HG03520 (cell line): Measurements from ENCODE around the gene JAGN1.
A peak's percentile ranks its signal among the peaks of the same experiment; 100 is the strongest.
"Not testable (repeated sequence)": the region's sequence is repeated elsewhere in the genome, so short reads cannot be mapped to it uniquely, and the experiment has no call there.

Source experiments
- ATAC-seq: cut with Tn5 transposase; IDR thresholded peaks from one replicate; pipeline ENCODE4 v1.9.1; 2021; ENCODE audit warnings: mild to moderate bottlenecking, moderate library complexity; ENCODE audit not compliant: unreplicated experiment

The JAGN1 gene

DNA sequence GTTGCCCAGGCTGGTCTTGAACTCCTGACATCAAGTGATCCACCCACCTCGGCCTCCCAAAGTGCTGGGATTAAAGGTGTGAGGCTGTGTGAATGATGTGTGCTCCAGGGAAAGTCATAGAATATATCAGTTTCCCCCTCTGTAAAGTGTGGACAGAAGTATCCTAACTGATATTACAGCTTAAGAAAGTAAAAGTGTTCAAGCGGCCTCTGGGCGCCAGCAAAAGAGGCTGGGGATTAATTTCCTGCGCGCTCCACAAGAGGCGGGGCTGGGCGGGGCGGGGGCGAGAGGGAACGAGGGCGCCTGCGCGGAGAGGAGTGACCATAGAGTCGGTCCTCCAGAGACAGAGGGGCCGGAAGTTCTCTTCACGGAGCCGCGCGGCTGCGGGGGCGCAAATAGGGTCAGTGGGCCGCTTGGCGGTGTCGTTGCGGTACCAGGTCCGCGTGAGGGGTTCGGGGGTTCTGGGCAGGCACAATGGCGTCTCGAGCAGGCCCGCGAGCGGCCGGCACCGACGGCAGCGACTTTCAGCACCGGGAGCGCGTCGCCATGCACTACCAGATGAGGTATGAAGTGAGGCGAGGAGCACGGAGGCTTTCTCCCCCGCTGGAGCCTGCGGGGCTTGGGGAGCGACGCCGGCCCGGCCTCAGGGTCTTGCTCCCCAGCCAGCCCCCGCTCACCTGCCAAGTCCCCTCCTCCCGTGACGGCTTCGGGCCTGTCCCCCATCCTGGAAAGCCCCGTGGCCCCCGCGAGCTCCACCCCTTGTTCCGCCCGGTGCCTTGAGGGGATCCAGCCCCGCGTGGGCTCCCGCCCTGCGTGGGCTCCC, at the start of gene JAGN1:
Gene JAGN1, plus strand, starts transcription at position 362 of the 823 bp plus-strand sequence. Its CDS starts 113 bp downstream, at position 475.
- peak; percentile 75 for ATAC-seq

DNA sequence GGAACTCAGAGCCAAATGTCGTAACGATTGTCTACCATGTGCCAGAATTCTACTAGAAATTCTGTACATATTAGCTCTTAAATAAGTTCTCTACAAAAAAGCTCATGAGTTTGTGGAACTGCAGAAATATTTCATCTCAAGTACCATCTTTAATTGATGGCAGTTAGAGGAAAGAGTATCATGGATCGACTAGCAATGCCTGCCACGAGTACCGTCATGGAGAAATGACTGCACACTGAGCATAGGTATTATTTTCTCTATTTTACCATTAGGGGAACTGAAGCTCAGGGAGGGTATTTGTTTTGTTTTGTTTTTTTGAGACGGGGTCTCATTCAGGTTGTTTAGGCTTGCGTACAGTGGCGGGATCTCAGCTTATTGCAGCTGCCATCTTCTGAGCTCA, 49.4 kb upstream of the JAGN1 start:
- no peak for ATAC-seq

DNA sequence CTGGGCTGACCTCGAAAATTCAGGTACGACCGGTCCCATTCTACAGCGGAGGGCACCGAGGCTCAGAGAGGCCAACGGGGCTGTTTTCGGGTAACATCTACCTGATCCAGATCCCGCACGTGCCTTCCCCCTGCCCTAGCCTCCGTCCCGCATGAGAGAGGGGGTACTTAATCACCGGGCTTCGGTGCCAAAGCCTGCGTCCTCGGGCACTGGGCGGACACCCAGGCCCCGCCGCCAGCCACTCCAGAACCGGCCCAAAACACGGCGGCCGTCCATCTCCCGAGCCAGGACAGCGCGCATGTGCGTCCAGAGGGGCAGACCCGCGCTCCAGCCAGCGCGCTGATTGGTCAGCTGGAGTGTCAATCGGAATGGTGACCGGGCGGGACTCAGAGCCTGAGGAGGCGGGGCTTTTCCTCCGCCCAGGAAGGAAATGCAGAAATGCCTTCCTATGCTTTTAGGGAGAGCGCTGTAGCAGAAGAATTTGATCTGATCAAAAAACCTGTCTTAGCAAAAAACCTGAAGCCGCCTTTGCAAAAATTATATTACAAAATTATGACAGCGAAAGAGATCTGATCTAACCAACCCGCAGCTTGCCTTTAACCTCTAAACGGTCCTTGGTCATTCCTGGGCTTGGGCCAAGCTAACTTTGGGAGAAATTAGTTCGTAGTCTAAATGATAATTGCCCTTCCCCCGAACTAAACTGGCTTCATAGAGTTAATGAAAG, 46.5 kb upstream of the JAGN1 start, which contains the start of gene RPUSD3:
Gene RPUSD3, minus strand, starts transcription at position 294 of the 724 bp plus-strand sequence. Its CDS starts 18 bp downstream, at position 276.
- peak; percentile 95 for ATAC-seq

DNA sequence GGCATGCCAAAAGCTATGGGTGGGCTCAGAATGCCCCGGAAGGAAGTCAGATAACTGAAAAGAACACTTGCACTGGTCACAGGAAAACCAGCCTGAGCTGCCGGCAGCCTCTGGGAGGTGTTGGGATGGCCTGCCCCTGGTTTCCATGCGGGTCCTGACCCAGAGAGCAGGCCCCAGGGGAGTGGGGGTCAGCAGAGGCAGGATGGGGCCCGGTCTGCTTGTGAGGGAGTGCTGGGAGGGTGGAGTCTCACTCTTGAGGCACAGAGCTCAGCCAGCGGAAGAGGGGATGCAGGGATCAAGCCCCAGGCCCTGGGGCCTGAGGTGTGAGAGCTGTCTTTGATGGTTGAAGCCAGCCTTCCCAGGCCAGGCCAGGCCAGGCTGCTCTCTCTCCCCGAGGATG, 44.2 kb upstream of the JAGN1 start:
- ATAC-seq, result no peak

DNA sequence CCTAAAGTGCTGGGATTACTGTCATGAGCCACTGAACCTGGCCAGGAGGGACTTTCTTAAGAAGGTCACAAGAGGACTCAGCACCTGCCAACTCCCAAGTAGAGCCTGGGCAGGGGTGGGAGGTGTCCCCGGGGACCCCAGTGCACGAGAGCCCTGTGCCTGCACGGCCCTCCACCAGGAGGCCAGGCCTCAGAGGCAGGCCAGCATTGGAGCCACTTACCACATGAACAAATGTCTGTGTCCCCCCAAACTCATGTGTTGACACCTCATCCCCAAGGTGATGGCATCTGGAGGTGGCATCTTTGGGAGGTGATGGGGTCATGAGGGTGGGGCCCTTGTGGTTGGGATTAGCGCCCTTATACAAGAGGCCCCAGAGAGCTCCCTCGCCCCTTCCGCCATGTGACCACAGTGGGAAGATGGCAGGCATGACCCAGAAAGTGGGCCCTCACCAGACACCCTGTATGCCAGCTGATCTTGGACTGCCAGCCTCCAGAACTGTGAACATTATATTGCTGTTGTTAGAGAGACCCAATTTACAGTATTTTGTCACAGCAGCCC, 43.4 kb upstream of the JAGN1 start:
- ATAC-seq, result no peak

DNA sequence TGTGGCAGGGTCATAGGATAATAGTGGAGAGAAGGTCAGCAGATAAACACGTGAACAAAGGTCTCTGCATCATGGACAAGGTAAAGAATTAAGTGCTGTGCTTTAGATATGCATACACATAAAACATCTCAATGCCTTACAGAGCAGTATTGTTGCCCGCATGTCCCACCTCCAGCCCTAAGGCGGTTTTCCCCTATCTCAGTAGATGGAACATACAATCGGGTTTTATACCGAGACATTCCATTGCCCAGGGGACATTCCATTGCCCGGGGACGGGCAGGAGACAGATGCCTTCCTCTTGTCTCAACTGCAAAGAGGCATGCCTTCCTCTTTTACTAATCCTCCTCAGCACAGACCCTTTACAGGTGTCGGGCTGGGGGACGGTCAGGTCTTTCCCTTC, 42.5 kb upstream of the JAGN1 start:
- not testable (repeated sequence) for ATAC-seq

DNA sequence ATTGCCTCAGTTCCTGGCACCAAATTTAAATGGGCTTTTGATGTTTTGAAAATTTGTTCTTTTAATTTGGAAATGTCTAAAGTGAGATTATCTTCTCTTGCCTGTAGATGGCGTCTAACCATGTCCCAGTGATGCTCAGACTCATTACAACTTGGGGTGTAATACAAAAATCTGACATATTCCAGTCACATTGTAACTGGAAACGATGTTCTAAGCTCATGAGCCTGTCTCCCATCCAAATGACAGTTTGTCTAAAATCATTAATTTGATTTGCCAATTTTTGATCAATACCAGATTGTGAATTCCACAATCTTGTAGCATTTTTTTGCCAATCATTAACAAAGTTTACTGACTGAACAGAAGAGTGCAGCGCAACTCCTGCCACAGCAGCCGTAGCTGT, 41.5 kb upstream of the JAGN1 start:
- not testable (repeated sequence) for ATAC-seq

DNA sequence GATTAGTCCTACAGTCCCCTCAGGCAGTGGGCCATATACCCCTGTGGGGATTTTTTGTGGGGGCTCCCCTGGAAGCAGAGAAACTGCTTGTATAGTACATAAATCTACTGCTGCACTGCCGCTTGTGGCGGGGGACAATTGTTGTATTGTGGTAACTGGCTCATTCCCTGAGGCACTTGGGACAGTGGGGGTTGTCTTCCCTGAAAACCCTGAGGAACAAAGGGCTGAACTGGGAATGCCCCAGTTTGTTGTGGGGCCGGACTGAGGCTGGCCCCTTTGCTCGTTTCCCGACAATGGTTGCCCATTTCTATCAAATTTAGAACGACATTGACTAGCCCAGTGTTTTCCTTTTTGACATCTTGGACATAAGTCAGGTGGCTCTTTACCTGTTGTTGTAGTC, 39.0 kb upstream of the JAGN1 start:
- ATAC-seq, result not testable (repeated sequence)

DNA sequence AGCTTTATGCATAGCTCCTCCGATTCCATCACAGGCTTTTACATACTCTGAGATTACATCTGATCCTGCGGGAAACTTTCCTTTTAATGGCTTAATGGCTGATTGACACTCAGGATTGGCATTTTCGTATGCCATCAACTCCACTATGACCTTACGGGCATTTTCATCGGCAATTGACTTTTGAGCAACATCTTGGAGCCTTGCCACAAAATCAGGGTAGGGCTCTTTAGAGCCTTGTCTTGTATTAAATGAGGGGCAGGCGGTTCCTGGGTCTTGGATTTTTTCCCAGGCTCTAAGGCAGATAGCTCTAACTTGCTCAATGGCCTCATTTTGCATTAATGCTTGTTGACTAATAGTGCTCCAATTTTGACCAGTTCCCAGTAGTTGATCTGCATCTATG, 38.5 kb upstream of the JAGN1 start:
- not testable (repeated sequence) for ATAC-seq

DNA sequence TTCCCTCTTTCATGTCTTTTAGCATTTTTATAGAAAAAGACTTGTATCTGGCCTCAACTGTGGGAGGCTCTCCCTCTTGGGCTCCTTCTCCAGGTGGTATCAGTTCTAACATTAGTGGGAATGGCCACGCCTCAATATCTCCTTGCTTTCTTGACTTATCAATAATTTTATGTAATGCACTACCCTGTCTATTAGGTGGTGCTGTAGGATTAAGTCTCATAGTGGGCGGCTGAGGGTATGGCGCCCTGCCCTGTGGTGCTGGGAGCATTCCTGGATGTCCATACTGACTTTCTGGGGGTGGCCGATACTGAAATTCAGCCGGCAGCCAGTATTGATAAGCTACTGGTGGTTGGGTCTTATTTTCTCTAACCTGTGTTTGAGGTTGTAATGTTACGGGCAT, 37.9 kb upstream of the JAGN1 start:
- ATAC-seq, result no peak

DNA sequence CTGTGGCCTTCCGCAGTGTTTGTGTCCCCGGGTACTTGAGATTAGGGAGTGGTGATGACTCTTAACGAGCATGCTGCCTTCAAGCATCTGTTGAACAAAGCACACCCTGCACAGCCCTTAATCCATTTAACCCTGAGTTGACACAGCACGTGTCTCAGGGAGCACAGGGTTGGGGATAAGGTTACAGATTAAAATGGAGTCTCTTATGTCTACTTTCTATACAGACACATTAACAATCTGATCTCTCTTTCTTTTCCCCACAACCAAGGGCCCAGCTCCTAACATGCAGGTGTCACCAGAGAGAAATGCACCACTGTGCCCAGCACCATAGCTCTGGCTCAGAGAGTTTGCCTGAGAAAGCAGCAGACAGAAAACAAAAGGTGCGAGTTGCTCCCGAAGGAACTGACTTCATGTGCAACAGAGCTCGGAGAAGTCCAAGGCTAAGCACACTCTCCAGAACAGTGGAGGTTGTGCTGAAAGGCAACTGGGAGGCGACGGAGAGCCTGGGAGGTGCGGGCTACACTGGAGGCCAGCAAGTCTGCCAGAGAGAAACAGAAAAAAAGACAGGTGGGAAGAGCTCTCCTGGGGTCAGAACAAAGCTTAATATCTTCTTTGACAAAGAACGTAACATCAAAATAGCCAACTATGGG, 36.0 kb upstream of the JAGN1 start:
- ATAC-seq, result not testable (repeated sequence)

DNA sequence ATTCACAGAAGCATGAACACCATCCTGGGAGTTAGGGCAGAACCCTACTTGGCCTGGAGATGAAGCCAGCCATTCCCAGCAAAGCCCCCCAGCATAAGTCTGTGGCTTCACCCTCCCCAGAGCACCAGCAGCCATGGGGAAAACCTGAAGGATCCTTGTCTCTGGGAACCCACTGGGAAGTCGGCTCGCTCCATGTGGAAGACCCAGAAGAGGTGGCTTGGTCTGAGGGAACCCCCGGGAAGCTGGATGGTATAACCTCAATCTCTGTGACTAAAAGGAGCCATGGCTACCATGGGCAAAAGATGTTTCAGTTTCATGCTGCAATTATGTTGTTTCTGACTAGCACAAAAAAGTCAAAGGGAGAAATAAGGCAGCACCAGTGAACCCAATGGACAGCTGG, 34.8 kb upstream of the JAGN1 start:
- no peak for ATAC-seq

DNA sequence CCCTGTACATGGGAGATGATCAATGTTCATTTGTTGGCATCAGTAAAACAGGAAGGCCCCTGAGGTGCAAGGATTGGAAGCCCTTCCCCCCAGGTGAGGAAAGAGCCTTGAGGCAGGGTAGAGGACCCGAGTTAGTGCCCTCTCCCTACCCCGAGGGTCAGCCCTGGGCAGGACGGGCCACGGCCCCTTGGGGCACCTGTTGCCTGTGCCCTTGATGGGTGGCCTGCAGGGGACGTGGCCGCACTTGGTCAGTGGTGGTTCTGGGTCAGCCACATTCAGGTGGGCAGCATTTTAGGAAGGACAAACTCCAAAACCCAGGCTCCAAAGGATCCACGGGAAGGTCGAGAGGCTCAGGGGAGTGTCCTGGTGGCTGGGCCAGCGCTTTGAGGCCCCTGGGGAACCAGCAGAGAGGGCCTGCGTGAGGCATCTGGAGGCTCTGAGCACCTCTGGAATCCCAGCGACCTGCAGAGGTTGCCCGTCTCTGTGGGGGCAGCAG, 30.8 kb upstream of the JAGN1 start:
- ATAC-seq, result no peak

DNA sequence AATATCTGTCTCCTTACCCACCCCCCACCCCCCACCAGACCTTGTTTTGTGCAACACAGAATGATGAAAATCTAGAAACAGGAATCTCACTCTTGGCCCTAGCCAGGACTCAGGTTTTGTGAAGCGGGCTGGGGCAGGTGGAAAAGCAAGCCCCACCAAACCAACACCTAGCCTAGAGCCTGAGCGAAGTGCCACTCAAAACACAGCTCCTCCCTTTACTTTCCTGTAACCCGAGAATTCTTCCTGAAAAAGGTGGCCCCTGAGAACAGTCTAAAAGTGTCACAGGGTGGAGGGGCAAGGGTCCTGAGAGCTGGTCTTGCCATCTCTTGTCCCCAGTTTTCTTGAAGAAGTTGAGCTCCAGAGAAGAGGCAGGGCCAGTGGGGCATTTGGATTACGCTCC, 29.2 kb upstream of the JAGN1 start:
- ATAC-seq, result no peak

DNA sequence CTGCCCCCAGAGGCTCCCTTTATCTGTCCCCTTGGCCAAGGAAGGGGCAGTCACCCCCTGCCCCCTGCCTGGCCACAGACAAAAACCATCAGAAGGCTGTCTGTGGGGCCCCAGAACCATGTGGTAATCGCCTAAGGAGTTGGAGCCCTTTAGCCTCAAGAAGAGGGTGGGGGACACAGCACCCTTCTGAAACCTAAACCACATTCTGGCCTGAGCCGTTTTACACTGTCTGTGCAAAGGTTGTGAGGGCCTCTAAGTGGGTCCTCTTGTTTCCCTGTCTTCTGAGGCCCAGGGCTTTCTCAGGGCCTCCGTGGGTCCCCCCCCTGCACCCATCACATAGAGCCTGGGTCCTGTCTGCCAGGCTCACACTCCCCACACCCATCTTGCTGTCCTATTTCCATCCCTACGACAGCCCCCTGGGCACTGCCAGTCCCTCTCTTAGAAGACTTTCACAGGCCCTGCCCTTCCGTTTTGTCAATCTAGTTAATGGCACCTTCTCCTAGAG, 28.7 kb upstream of the JAGN1 start:
- no peak for ATAC-seq

DNA sequence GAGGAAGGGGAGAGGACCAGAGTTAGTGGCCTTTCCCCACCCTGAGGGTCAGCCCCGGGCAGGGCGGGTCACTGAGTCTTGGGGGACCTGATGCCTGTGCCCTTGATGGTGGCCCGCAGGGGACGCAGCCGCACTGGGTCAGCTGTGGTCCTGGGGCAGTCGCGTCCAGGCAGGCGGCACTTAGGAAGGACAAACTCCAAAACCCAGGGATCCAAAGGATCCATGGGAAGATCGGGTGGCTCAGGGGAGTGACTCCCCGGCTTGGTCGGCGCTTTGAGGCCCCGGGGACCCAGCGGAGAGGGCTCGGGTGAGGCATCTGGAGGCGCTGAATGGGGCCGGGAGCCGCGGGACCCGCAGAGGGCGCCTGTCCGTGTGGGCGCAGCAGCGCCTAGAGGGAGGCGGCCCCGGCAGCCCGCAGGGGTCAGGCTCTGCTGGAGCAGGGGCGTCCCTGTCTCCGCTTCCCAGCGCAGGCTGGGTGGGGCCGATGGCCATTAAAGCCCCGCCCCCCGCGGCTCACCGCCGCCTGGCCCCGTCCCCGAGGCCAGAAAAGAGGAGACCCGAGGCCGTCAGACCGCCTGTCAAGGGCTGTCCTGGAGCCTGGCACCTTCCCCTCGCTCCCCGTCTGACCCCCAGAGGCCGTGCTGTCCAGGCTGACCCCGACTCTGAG, 27.9 kb upstream of the JAGN1 start:
- ATAC-seq, result no peak

DNA sequence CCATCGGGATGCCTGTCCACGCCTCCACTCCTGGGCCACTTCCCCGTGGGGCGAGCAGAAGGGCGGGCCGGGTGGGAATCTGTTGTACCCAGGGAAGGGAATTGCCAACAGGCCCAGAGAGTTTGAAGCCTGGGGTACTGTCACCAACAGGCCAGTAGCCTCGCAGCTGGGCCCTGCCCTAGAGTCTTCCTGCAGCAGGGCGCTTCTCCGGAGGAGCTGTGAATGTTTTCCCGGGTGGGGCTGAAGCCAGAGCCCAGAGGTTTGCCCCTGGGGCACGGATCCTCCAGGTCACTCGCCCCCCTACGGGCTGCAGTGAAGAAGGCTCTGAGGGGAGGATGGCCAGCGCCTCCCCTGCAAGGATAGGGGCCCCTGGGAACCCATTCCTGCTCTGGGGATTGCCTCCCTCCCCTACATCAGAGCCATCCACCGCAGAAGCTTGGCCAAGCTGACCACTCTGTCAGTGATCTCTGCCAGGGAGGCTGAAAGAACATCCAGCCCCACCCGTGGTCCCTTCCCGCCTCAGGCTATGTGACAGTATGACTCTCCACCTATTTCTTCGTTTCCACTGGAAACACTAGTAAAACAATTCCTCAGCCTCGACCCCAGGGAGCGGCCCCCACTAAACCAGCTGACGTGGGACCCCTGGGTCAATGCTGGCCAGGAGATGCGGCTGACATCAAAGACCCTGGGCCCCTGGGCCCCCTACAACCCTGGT, 27.2 kb upstream of the JAGN1 start:
- ATAC-seq, result no peak

DNA sequence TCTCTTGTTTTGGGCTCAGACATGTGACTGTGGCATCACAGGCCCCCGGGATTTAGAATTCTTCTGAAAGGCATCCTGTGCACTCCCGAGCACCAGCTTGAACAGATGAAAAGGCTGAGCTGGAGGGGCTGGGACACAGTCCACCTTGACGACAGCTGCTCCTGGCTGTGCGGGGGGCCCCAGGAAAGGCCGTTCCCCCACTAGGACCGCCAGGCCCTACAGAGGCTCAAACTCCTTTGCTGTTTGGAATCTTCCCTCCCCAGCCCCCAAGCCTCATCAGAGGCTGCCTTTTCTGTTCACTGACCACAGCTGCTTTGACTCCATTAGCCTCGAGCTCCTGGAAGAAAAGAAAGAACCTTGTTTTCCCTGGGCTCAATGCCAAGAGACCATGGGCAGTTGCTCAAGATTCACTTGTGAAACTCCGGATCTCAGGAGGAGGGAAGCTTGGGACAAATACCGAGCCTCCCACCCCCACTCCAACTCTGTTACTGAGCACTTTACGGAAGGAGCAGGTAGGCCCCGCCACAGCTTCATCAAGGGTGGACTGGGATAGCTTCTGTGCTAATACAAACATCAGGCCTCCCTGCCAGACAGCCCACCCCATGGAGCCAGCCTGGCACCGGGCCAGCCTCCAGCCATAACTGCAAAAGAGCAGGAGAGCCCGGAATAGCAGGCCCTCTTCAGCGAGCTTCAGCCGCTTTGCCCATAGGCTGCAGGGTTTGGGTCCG, 26.0 kb upstream of the JAGN1 start:
- ATAC-seq, result no peak

DNA sequence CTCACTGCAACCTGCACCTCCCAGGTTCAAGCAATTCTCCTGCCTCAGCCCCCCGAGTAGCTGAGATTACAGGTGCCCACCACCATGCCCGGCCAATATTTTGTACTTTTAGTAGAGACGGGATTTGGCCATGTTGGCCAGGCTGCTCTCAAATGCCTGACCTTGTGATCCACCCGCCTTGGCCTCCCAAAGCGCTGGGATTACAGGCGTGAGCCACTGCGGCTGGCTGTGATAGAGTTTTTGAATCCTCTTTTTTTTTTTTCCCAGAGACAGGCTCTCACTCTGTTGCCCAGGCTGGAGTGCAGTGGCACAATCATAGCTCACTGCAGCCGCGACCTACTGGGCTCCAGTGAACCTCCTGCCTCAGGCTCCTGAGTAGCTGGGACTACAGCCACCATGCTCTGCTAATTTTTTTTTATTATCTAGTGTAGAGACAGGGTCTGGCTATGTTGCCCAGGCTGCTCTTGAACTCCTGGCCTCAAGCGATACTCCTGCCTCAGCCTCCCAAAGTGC, 25.2 kb upstream of the JAGN1 start:
- ATAC-seq, result not testable (repeated sequence)
